Left lung (tissue), 10 donors: ENCODE measurements around the gene SLC25A42. TPM values are rescaled to one million over a fixed set of nuclear protein-coding genes. Genes with fewer than 3 reads are reported as not detected.
A peak's percentile ranks its signal among the peaks of the same experiment; 100 is the strongest.

Source experiments
- ATAC-seq: fragments of 200-7000 bp; cut with Tn5 transposase; one replicate; pipeline ENCODE4 v1.9.1; 2020; ENCODE audit warnings: moderate library complexity
- DNase-seq, 4 donors: peaks; one replicate each; pipeline ENCODE4 v3.0.0-alpha.2; 2013 to 2020
- H3K27ac ChIP-seq, 2 donors: fragments of 200-600 bp; sonication (generic) in 1 of 2; one replicate each; pipeline versions ENCODE4 v1.5.0 to v1.8.0; 2020 to 2021
- H3K27me3 ChIP-seq, 2 donors: fragments of 200-600 bp; sonication (generic) in 1 of 2; one replicate each; pipeline versions ENCODE4 v1.5.0 to v1.8.0; 2020 to 2021
- H3K36me3 ChIP-seq, 2 donors: fragments of 200-600 bp; sonication (generic) in 1 of 2; one replicate each; pipeline versions ENCODE4 v1.5.0 to v1.8.0; 2020 to 2021
- H3K4me1 ChIP-seq, 2 donors: fragments of 200-600 bp; one replicate each; pipeline ENCODE4 v1.8.0; 2021
- H3K4me3 ChIP-seq, 2 donors: fragments of 200-600 bp; sonication (generic) in 1 of 2; one replicate each; pipeline versions ENCODE4 v1.5.0 to v1.8.0; 2020 to 2021; ENCODE audit warnings: mild to moderate bottlenecking in 1 of 2
- H3K9me3 ChIP-seq, 2 donors: fragments of 200-600 bp; sonication (generic) in 1 of 2; one replicate each; pipeline versions ENCODE4 v1.5.0 to v1.8.0; 2020 to 2021
- intact Hi-C, 2 donors: fragments of 100-400 bp; cut with DNase I; formaldehyde crosslinking; loops; one replicate each; pipeline versions ENCODE4 v1.11.2 to v1.14.2; 2022
- polyA plus RNA-seq, 6 donors: library from polyadenylated mRNA; unstranded; fragments of 120-200 nt; gene quantifications; one replicate each; pipeline ENCODE4 v1.2.1, GENCODE V29; 2013; ENCODE audit not compliant: insufficient read length in 6 of 6
- total RNA-seq, 2 donors: library from RNA; stranded (reverse); fragmentation: NEBNext Ultra II Directional; extraction: Animal tissue kit (Norgen Biotek cat#: 25700); gene quantifications; one replicate each; pipeline ENCODE4 v1.2.1, GENCODE V29; 2021
- TF ChIP-seq, protein P1 (sequence below), 2 donors: fragments of 200-600 bp; sonication (generic) in 1 of 2; IDR thresholded peaks; one replicate each; pipeline versions ENCODE4 v1.5.0 to v1.8.0; 2021; ENCODE audit warnings: antibody characterized with exemption in 2 of 2
- donor health status: DM: no; HTN: yes; CAD: no.
- donor health status: DM: no; HTN: no; CAD: no.

SLC25A42 gene
- total and polyA plus RNA-seq, 8 donors: 7.6 to 16.6 (median 12.8) TPM

DNA sequence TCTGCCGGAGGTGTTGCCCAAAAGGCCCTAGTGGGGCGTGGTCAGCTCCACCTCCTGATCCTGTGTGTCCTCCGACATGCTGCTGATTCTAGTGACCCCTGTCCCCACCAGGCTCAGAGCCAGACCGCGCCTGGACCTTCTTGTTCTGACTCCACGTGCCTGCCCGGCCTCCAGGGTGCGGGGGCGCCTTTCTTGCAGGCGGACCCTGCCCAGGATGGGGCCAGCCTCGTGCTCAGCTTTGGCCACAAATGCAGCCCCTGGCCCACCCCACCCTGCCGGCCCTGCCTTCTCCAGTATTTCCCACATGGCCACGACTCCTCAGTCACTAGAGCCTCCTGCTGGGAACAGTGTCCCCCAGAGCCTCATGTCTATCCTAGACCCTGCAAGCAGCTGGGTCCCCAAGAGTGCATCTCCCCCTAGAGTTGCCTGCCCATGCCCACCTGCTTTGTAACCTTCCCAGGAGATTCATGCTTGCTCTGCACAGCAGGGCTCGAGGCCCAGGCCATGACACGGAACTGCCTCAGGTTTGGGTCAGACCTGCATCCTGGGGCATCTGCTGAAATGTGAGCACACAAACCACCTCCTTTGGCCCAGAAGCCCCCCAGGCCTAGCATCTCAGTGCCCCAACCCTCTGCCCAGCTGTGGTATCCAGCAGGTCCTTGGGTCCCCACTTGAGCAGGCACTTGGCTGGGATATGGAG is 47.5 kb downstream of the SLC25A42 start:
- Histone ChIP-seq H3K9me3 (no peaks in the 10 kb centered on the region), H3K4me3 (no peak overlapping the region), H3K27me3 (peaks cover 0 to 14% of the 10 kb centered on the region in 2 donors), H3K36me3 (no peaks in the 10 kb centered on the region), H3K27ac (no peak overlapping the region), H3K4me1 (peaks cover 0 to 7% of the 10 kb centered on the region in 2 donors)
- no peak for DNase-seq
- TF ChIP-seq, protein P1, sequence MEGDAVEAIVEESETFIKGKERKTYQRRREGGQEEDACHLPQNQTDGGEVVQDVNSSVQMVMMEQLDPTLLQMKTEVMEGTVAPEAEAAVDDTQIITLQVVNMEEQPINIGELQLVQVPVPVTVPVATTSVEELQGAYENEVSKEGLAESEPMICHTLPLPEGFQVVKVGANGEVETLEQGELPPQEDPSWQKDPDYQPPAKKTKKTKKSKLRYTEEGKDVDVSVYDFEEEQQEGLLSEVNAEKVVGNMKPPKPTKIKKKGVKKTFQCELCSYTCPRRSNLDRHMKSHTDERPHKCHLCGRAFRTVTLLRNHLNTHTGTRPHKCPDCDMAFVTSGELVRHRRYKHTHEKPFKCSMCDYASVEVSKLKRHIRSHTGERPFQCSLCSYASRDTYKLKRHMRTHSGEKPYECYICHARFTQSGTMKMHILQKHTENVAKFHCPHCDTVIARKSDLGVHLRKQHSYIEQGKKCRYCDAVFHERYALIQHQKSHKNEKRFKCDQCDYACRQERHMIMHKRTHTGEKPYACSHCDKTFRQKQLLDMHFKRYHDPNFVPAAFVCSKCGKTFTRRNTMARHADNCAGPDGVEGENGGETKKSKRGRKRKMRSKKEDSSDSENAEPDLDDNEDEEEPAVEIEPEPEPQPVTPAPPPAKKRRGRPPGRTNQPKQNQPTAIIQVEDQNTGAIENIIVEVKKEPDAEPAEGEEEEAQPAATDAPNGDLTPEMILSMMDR (IDR thresholded peaks at IDR 0.05): no peak
- intact Hi-C loops: no loop called here
- ATAC-seq: no peak

DNA sequence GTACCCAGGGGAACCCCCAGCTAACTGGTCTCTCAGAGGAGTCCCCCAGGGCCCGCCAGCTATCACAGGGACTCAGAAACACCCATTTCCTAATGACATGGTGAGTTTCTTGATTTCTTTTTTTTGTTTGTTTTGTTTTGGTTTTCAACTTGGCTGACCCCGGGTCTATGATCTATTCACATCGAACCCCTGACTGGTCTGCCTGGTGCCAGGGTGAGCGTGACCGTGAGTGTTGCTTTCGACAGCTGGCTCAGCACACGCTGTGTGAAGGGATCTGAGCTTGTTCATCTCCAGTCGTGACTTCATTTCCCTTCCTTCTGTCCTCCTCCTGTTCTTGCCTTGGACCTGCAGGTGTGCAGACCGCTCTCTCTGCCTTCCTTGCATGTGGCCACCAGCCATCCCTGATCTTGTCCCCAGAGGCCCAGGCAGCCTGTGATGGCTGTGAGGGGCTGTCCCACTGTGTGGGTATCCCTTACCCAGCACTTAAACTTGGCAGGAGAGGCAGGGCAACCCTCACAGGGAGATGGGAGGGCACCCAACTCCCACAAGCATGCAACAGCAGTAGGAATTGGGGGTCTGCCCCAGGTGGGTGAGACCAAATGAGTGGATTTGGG is 48.3 kb downstream of the SLC25A42 start:
- H3K4me3 ChIP-seq: no peak overlapping the region
- no peak overlapping the region for H3K27ac ChIP-seq
- ATAC-seq (no peak), DNase-seq (no peak)
- H3K4me1 ChIP-seq: peaks cover 0 to 7% of the 10 kb centered on the region in 2 donors
- peaks cover 0 to 14% of the 10 kb centered on the region in 2 donors for H3K27me3 ChIP-seq
- intact Hi-C loops: no loop called here
- H3K9me3 ChIP-seq: no peaks in the 10 kb centered on the region
- no peaks in the 10 kb centered on the region for H3K36me3 ChIP-seq
- TF ChIP-seq, protein P1 (IDR thresholded peaks at IDR 0.05): no peak

DNA sequence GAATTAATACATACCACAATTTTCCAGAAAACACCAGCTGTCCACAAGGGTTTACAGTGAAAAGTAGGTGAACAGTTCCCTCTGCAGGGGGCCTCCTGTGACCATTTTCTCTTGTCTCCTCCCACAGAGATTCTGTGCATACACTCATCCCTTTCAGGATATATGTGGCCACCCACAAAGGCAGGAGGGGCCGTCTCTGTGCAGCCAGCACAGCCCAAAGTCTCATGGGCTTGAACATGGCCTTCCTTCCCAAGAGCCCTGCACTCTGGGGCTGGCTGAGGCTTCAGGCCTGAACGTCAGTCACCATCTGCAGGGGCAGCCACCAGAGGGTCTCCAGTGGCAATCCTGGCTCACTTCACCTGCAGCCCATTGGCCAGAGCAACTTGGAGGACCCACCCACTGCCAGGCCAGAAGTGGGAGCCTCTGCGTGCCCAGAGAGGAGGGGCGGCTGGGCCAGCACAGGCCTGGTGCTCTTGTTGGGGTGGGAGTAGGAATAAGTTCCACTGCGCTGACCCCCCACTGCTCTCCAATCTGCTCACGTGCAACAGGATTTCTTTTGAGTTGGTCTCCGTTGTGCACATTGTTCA is 49.3 kb downstream of the SLC25A42 start:
- no peaks in the 10 kb centered on the region for H3K36me3 ChIP-seq
- DNase-seq (no peak), ATAC-seq (no peak)
- TF ChIP-seq, protein P1 (IDR thresholded peaks at IDR 0.05): no peak
- H3K4me3 ChIP-seq: no peak overlapping the region
- no peaks in the 10 kb centered on the region for H3K9me3 ChIP-seq
- intact Hi-C loops: no loop called here
- H3K27me3 ChIP-seq: peaks cover 0 to 14% of the 10 kb centered on the region in 2 donors
- H3K27ac ChIP-seq: no peak overlapping the region
- peaks cover 0 to 7% of the 10 kb centered on the region in 2 donors for H3K4me1 ChIP-seq

DNA sequence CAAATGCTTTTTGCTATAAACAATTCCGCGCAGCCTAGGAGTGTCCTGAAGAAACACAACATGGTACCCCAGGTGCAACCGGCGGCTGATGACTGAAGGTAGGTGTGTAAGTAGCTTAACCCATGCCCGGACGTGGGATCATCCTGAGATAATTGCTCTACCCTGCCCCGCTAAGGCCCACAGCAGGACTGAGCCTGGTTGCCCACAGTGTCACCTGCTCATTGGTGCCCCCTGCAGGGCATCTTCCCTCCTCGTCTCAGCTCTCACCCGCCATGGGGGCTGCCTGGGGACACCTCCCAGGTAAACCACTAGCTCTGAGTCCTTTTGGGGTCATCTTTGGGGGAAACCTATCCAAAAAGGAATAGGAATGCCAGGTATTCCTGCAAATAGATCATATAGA is 52.2 kb downstream of the SLC25A42 start:
- TF ChIP-seq, protein P1 (IDR thresholded peaks at IDR 0.05): peak; percentile 30 to 42
- peak in 1 of 4 donors; percentile 70 for DNase-seq
- no peak overlapping the region for H3K4me3 ChIP-seq
- peak; percentile 63 for ATAC-seq
- no peak overlapping the region for H3K27ac ChIP-seq
- peaks cover 0 to 3% of the 10 kb centered on the region in 2 donors for H3K27me3 ChIP-seq
- no peaks in the 10 kb centered on the region for H3K4me1 ChIP-seq
- no peaks in the 10 kb centered on the region for H3K9me3 ChIP-seq
- intact Hi-C loops: no loop called here
- peaks cover 0 to 15% of the 10 kb centered on the region in 2 donors for H3K36me3 ChIP-seq
